Endothelial cell of umbilical vein (primary cell): ENCODE data around the gene KRTAP4-5.

Source experiments
- CTCF ChIP-seq, 2 donors: IDR thresholded peaks; 1 replicate in 1 of 2; 2 replicates in 1 of 2; pipeline ENCODE4 v1.5.1; 2011; ENCODE audit warnings: low read length in 2 of 2, mild to moderate bottlenecking in 2 of 2, moderate library complexity in 2 of 2, control low read depth in 1 of 2, inconsistent platforms in 1 of 2, low read depth in 1 of 2; ENCODE audit not compliant: insufficient read depth in 1 of 2; ENCODE audit errors: extremely low read depth in 1 of 2
- EZH2 ChIP-seq: IDR thresholded peaks from 2 replicates; pipeline ENCODE4 v1.6.1; 2012; ENCODE audit warnings: borderline replicate concordance, low read depth, mild to moderate bottlenecking, moderate library complexity, low read length, inconsistent platforms; ENCODE audit not compliant: severe bottlenecking
- FOS ChIP-seq: IDR thresholded peaks from 2 replicates; pipeline ENCODE4 v1.6.1; 2011; ENCODE audit warnings: mild to moderate bottlenecking, low read length, moderate library complexity, borderline replicate concordance; ENCODE audit not compliant: insufficient read depth
- GATA2 ChIP-seq: IDR thresholded peaks from 2 replicates; pipeline ENCODE4 v1.7.0; 2011; ENCODE audit warnings: low read depth, mild to moderate bottlenecking, moderate library complexity, mixed read lengths, low read length; ENCODE audit not compliant: insufficient read length, insufficient read depth
- JUN ChIP-seq: IDR thresholded peaks from 2 replicates; pipeline ENCODE4 v1.6.1; 2011; ENCODE audit warnings: borderline replicate concordance, low read depth; ENCODE audit not compliant: insufficient read length, insufficient read depth
- MAX ChIP-seq: IDR thresholded peaks from 2 replicates; pipeline ENCODE4 v1.6.1; 2011; ENCODE audit not compliant: insufficient read depth, insufficient read length
- MYC ChIP-seq: IDR thresholded peaks from one replicate; pipeline ENCODE4 v1.6.1; 2011; ENCODE audit warnings: mild to moderate bottlenecking, low read depth, low read length
- POLR2A ChIP-seq: IDR thresholded peaks from 2 replicates; pipeline ENCODE4 v1.6.1; 2012; ENCODE audit warnings: low read depth, mild to moderate bottlenecking, control low read depth, low read length
- POLR2AphosphoS5 ChIP-seq: IDR thresholded peaks from 2 replicates; pipeline ENCODE4 v1.6.1; 2012; ENCODE audit warnings: low read depth, mild to moderate bottlenecking, control low read depth, low read length, moderate library complexity; ENCODE audit not compliant: insufficient read depth

- TF ChIP-seq CTCF (IDR thresholded peaks at IDR 0.05; ENCODE audit: extremely low read depth in 1 of 2, insufficient read depth in 1 of 2, low read depth in 1 of 2, low read length in 2 of 2) (no peak), EZH2 (no peak), POLR2AphosphoS5 (no peak), MAX (no peak), JUN (no peak), POLR2A (no peak), MYC (no peak), FOS (no peak), GATA2 (no peak)
Observed at GRCh38 chr17:41144846-41145245, 4.8 kb downstream of the KRTAP4-5 start.
